Natural killer cell (primary cell): ENCODE data around the gene KLRK1. TPM values are rescaled to one million over a fixed set of nuclear protein-coding genes. Genes with fewer than 3 reads are reported as not detected.

Source experiments
- ATAC-seq, 3 donors: fragments of 150-1000 bp in 2 of 3; fragments of 200-7000 bp in 1 of 3; cut with Tn5 transposase; 1 replicate in 1 of 3; 2 replicates in 2 of 3; pipeline ENCODE4 v1.10.0; 2021; ENCODE audit warnings: mild to moderate bottlenecking in 2 of 3, moderate library complexity in 2 of 3
- DNase-seq, 2 donors: peaks; one replicate each; pipeline versions ENCODE4 v3.0.0 to v3.0.0-alpha.2; 2013 to 2021; ENCODE audit warnings: mixed read lengths in 1 of 2
- H3K27ac ChIP-seq: one replicate; pipeline ENCODE4 v1.5.1; 2013; ENCODE audit warnings: mild to moderate bottlenecking, low read length
- H3K27me3 ChIP-seq: one replicate; pipeline ENCODE4 v1.6.1; 2013; ENCODE audit warnings: low read length; ENCODE audit not compliant: control insufficient read depth, insufficient read depth
- H3K36me3 ChIP-seq: one replicate; pipeline ENCODE4 v1.6.1; 2013; ENCODE audit warnings: low read length; ENCODE audit not compliant: control insufficient read depth, insufficient read depth
- H3K4me1 ChIP-seq: one replicate; pipeline ENCODE4 v1.6.1; 2013; ENCODE audit warnings: low read length; ENCODE audit not compliant: control insufficient read depth, insufficient read depth
- H3K4me3 ChIP-seq: one replicate; pipeline ENCODE4 v1.5.1; 2013; ENCODE audit warnings: low read length
- H3K9me3 ChIP-seq: one replicate; pipeline ENCODE4 v1.6.1; 2013; ENCODE audit warnings: low read length; ENCODE audit not compliant: control insufficient read depth, insufficient read depth
- H3K27ac Mint-ChIP-seq, 2 donors: one replicate each; pipeline ENCODE4 v1.8.0; 2022; ENCODE audit warnings: mild to moderate bottlenecking in 2 of 2, mixed read lengths in 2 of 2, moderate library complexity in 1 of 2
- H3K27me3 Mint-ChIP-seq, 2 donors: one replicate each; pipeline ENCODE4 v1.8.0; 2022; ENCODE audit warnings: low read depth in 2 of 2, mixed read lengths in 2 of 2
- H3K36me3 Mint-ChIP-seq: one replicate; pipeline ENCODE4 v1.8.0; 2022; ENCODE audit warnings: mixed read lengths
- H3K4me1 Mint-ChIP-seq, 2 donors: one replicate each; pipeline ENCODE4 v1.8.0; 2022; ENCODE audit warnings: mixed read lengths in 2 of 2
- H3K4me3 Mint-ChIP-seq: one replicate; pipeline ENCODE4 v1.8.0; 2022; ENCODE audit warnings: mild to moderate bottlenecking, moderate library complexity, mixed read lengths
- H3K9me3 Mint-ChIP-seq, 2 donors: one replicate each; pipeline ENCODE4 v1.8.0; 2022; ENCODE audit warnings: mixed read lengths in 2 of 2
- CTCF ChIP-seq: fragments of 200-600 bp; IDR thresholded peaks from one replicate; pipeline ENCODE4 v1.8.0; 2022; ENCODE audit warnings: antibody characterized with exemption
- whole genome bisulfite sequencing: methylation state at CpG from one replicate; pipeline ENCODE4 v1.1.7; 2013; ENCODE audit warnings: missing lambda C conversion rate; ENCODE audit not compliant: insufficient coverage; 5-methylcytosine and 5-hydroxymethylcytosine counted together
- intact Hi-C: fragments of 100-400 bp; cut with micrococcal nuclease; formaldehyde crosslinking; loops from one replicate; pipeline ENCODE4 v1.14.2; 2022
- total RNA-seq, 4 donors: library from RNA; stranded (reverse); fragments of 120-200 nt in 1 of 4; gene quantifications; one replicate each; pipeline versions ENCODE4 v1.2.3 to v1.2.4, GENCODE V29; 2013 to 2022

The KLRK1 gene
- total RNA-seq, 3 donors from 2014 or later (not counting 1 experiment from before 2014, with no cell fraction given) = 398 to 543 (median 515) TPM

- no peaks in the 10 kb centered on the region for H3K9me3 ChIP-seq
- peak overlapping the region; percentile 70 for H3K4me3 ChIP-seq
- WGBS = 28% methylated on average over 19 of the region's 19 CpGs
- TF ChIP-seq CTCF = no peak
- Mint-ChIP-seq H3K9me3 (peaks cover 0 to 2% of the 10 kb centered on the region in 2 donors), H3K27ac (no peak overlapping the region), H3K4me1 (peaks cover 26 to 41% of the 10 kb centered on the region in 2 donors), H3K36me3 (peaks cover 22% of the 10 kb centered on the region), H3K4me3 (no peak overlapping the region), H3K27me3 (no peaks in the 10 kb centered on the region)
- ATAC-seq (peak; percentile 52 to 71 (median 58)), DNase-seq (peak in 1 of 2 donors; percentile 68)
- peaks cover 21% of the 10 kb centered on the region for H3K36me3 ChIP-seq
- peak overlapping the region; percentile 83 for H3K27ac ChIP-seq
- H3K27me3 ChIP-seq = no peaks in the 10 kb centered on the region
- intact Hi-C loops = loop anchor here (2.0 kb wide), 1 partner anchor 31 kb away; no protein-coding TSS in a partner anchor
- peaks cover 56% of the 10 kb centered on the region for H3K4me1 ChIP-seq
These were observed 25.7 kb downstream of the KLRK1 start for GRCh38 chr12:10363914-10364814.

- H3K27ac ChIP-seq = peak overlapping the region; percentile 83
These were observed 26.3 kb downstream of the KLRK1 start for GRCh38 chr12:10363658-10363913.

GRCh38 chr12:10362828-10363657 is 26.8 kb downstream of the KLRK1 start:
- Histone ChIP-seq H3K36me3 (peaks cover 13% of the 10 kb centered on the region), H3K27me3 (no peaks in the 10 kb centered on the region), H3K4me3 (no peak overlapping the region), H3K9me3 (peaks cover under 1% of the 10 kb centered on the region), H3K4me1 (peaks cover 59% of the 10 kb centered on the region), H3K27ac (peak overlapping the region; percentile 46)
- H3K27me3 Mint-ChIP-seq = no peaks in the 10 kb centered on the region
- H3K4me1 Mint-ChIP-seq = peaks cover 35 to 42% of the 10 kb centered on the region in 2 donors
- DNase-seq (peak in 1 of 2 donors; percentile 66), ATAC-seq (peak in 1 of 3 donors; percentile 4)
- no peak overlapping the region for H3K27ac Mint-ChIP-seq
- 45% methylated on average over 8 of the region's 9 CpGs for WGBS
- intact Hi-C loops = no loop called here
- TF ChIP-seq CTCF = no peak
- peaks cover 12% of the 10 kb centered on the region for H3K36me3 Mint-ChIP-seq
- peaks cover 0 to under 1% of the 10 kb centered on the region in 2 donors for H3K9me3 Mint-ChIP-seq
- peak overlapping the region; percentile 67 for H3K4me3 Mint-ChIP-seq

More at GRCh38 chr12:10363658-10363913, 26.3 kb downstream of the KLRK1 start:
- Histone ChIP-seq H3K27me3 (no peaks in the 10 kb centered on the region), H3K9me3 (no peaks in the 10 kb centered on the region), H3K4me1 (peaks cover 57% of the 10 kb centered on the region), H3K36me3 (peaks cover 18% of the 10 kb centered on the region), H3K4me3 (no peak overlapping the region)
- peaks cover 32 to 42% of the 10 kb centered on the region in 2 donors for H3K4me1 Mint-ChIP-seq
- no peak for DNase-seq
- WGBS = 89% methylated on average over 5 of the region's 5 CpGs
- intact Hi-C loops = no loop called here
- H3K9me3 Mint-ChIP-seq = peaks cover 0 to 2% of the 10 kb centered on the region in 2 donors
- no peak for TF ChIP-seq CTCF
- H3K27ac Mint-ChIP-seq = no peak overlapping the region
- no peak overlapping the region for H3K4me3 Mint-ChIP-seq
- H3K36me3 Mint-ChIP-seq = peaks cover 18% of the 10 kb centered on the region
- H3K27me3 Mint-ChIP-seq = no peaks in the 10 kb centered on the region
- no peak for ATAC-seq
